H1 (cell line): Measurements from ENCODE around the gene PCSK4. TPM values are rescaled to one million over a fixed set of nuclear protein-coding genes. Genes with fewer than 3 reads are reported as not detected.

ENCODE experiments used
- CTCF ChIA-PET: fragments of 300-600 bp; sonication (Branson Sonifier 250); formaldehyde crosslinking; loops from one replicate; lab custom pipeline; 2021; ENCODE audit not compliant: partially characterized antibody; lab: Charles Lee
- POLR2A ChIA-PET: fragments of 300-600 bp; sonication (Branson Sonifier 250); formaldehyde crosslinking; loops from one replicate; lab custom pipeline; 2021; ENCODE audit warnings: inconsistent platforms; ENCODE audit not compliant: partially characterized antibody; lab: Charles Lee
- DNase-seq, 2 experiments: peaks; one replicate each; pipeline versions ENCODE4 v3.0.0 to v3.0.0-alpha.2; 2010 to 2022; ENCODE audit warnings: low spot score in 2 of 2, low read depth in 1 of 2, mixed read lengths in 1 of 2
- FAIRE-seq: peaks from 2 replicates; lab custom pipeline; 2011; peaks lifted over from hg19 to GRCh38; lab: Jason Lieb, UNC
- H2AFZ ChIP-seq: 2 replicates; pipeline ENCODE4 v1.8.1; 2012; ENCODE audit warnings: low read length, inconsistent platforms
- H2AK5ac ChIP-seq: 2 replicates; pipeline ENCODE4 v1.6.1; 2013; ENCODE audit warnings: low read depth, low read length
- H2BK120ac ChIP-seq: replicated peaks from 2 replicates; pipeline ENCODE3; 2013; ENCODE audit warnings: low read depth, low read length, inconsistent platforms
- H2BK12ac ChIP-seq: 2 replicates; pipeline ENCODE4 v1.6.1; 2013; ENCODE audit warnings: low read depth, low read length
- H2BK15ac ChIP-seq: 2 replicates; pipeline ENCODE4 v1.6.1; 2013; ENCODE audit warnings: low read length
- H2BK20ac ChIP-seq: 2 replicates; pipeline ENCODE4 v1.6.1; 2013; ENCODE audit warnings: low read length
- H2BK5ac ChIP-seq: 2 replicates; pipeline ENCODE4 v1.6.1; 2013; ENCODE audit warnings: low read depth, low read length
- H3K14ac ChIP-seq: 2 replicates; pipeline ENCODE4 v1.6.1; 2013; ENCODE audit warnings: inconsistent platforms; ENCODE audit not compliant: insufficient read length
- H3K18ac ChIP-seq: 2 replicates; pipeline ENCODE4 v1.6.1; 2013; ENCODE audit warnings: low read length; ENCODE audit errors: extremely low read depth
- H3K23ac ChIP-seq: 2 replicates; pipeline ENCODE4 v1.6.1; 2013; ENCODE audit warnings: inconsistent platforms; ENCODE audit not compliant: insufficient read length
- H3K23me2 ChIP-seq: 2 replicates; pipeline ENCODE4 v1.6.1; 2013; ENCODE audit warnings: low read depth, low read length
- H3K27ac ChIP-seq: 2 replicates; pipeline ENCODE4 v1.6.1; 2011; ENCODE audit warnings: low read depth, low read length, inconsistent platforms
- H3K27me3 ChIP-seq, 4 experiments: replicated peaks in 1 of 4; 1 replicate in 1 of 4; 2 replicates in 3 of 4; pipeline versions ENCODE4 v1.6.1 to v1.8.1; 2011 to 2013; ENCODE audit warnings: low read length in 3 of 4, mild to moderate bottlenecking in 3 of 4, inconsistent platforms in 2 of 4, mixed read lengths in 2 of 4, moderate library complexity in 1 of 4; ENCODE audit not compliant: control insufficient read depth in 3 of 4, insufficient read depth in 3 of 4; ENCODE audit errors: extremely low read depth in 1 of 4
- H3K36me3 ChIP-seq, 4 experiments: 2 replicates each; pipeline versions ENCODE4 v1.6.1 to v1.8.1; 2011 to 2013; ENCODE audit warnings: mild to moderate bottlenecking in 4 of 4, low read length in 3 of 4, moderate library complexity in 2 of 4, control low read depth in 1 of 4, inconsistent platforms in 1 of 4; ENCODE audit not compliant: insufficient read depth in 4 of 4, control insufficient read depth in 2 of 4
- H3K4ac ChIP-seq: replicated peaks from 2 replicates; pipeline ENCODE3; 2013; ENCODE audit warnings: low read length, low read depth, mixed read lengths, inconsistent platforms; ENCODE audit not compliant: insufficient read length
- H3K4me1 ChIP-seq, 4 experiments: replicated peaks in 1 of 4; 1 replicate in 1 of 4; 2 replicates in 3 of 4; pipeline versions ENCODE4 v1.6.1 to v1.8.1; 2011 to 2013; ENCODE audit warnings: low read length in 3 of 4, inconsistent platforms in 2 of 4, mixed read lengths in 1 of 4; ENCODE audit not compliant: insufficient read depth in 4 of 4, control insufficient read depth in 3 of 4
- H3K4me2 ChIP-seq, 2 experiments: 2 replicates each; pipeline versions ENCODE4 v1.6.1 to v1.8.1; 2011 to 2013; ENCODE audit warnings: low read depth in 2 of 2, low read length in 2 of 2, control low read depth in 1 of 2, inconsistent platforms in 1 of 2, mild to moderate bottlenecking in 1 of 2; ENCODE audit not compliant: insufficient read depth in 1 of 2
- H3K4me3 ChIP-seq, 4 experiments: fragments of 200-600, 300-600 bp in 1 of 4; sonication (generic), shearing (Covaris generic), sonication (Bioruptor Twin) in 1 of 4; 2 replicates each; pipeline versions ENCODE4 v1.5.1 to v1.8.1; 2011 to 2016; ENCODE audit warnings: low read length in 4 of 4, low read depth in 3 of 4, control low read depth in 2 of 4, inconsistent platforms in 2 of 4, mild to moderate bottlenecking in 2 of 4, mixed read lengths in 1 of 4, moderate library complexity in 1 of 4; ENCODE audit not compliant: insufficient read depth in 2 of 4; ENCODE audit errors: extremely low read depth in 1 of 4
- H3K56ac ChIP-seq: replicated peaks from 2 replicates; pipeline ENCODE3; 2013; ENCODE audit warnings: low read depth, mild to moderate bottlenecking, mixed read lengths, low read length, inconsistent platforms; ENCODE audit not compliant: insufficient read length
- H3K79me1 ChIP-seq: 2 replicates; pipeline ENCODE4 v1.6.1; 2013; ENCODE audit warnings: low read depth, low read length, control low read depth
- H3K79me2 ChIP-seq, 2 experiments: 2 replicates each; pipeline versions ENCODE4 v1.6.1 to v1.8.1; 2012 to 2013; ENCODE audit warnings: low read length in 2 of 2, mild to moderate bottlenecking in 2 of 2, inconsistent platforms in 1 of 2; ENCODE audit not compliant: insufficient read depth in 2 of 2, control insufficient read depth in 1 of 2
- H3K9ac ChIP-seq, 4 experiments: replicated peaks in 1 of 4; 1 replicate in 1 of 4; 2 replicates in 3 of 4; pipeline versions ENCODE4 v1.6.1 to v1.8.1; 2011 to 2013; ENCODE audit warnings: low read depth in 3 of 4, low read length in 3 of 4, control low read depth in 2 of 4, mild to moderate bottlenecking in 2 of 4, moderate library complexity in 2 of 4, inconsistent platforms in 1 of 4; ENCODE audit errors: extremely low read depth in 1 of 4
- H3K9me3 ChIP-seq, 2 experiments: 2 replicates each; pipeline versions ENCODE4 v1.6.1 to v1.8.1; 2012 to 2013; ENCODE audit warnings: mild to moderate bottlenecking in 2 of 2, moderate library complexity in 2 of 2, control low read depth in 1 of 2, inconsistent platforms in 1 of 2, low read depth in 1 of 2, low read length in 1 of 2, mixed read lengths in 1 of 2; ENCODE audit not compliant: insufficient read depth in 2 of 2
- H4K20me1 ChIP-seq, 2 experiments: replicated peaks in 1 of 2; 2 replicates each; pipeline versions ENCODE3 to v1.8.1; 2011 to 2013; ENCODE audit warnings: inconsistent platforms in 2 of 2, low read length in 2 of 2, mild to moderate bottlenecking in 1 of 2; ENCODE audit not compliant: insufficient read depth in 2 of 2, control insufficient read depth in 1 of 2
- H4K5ac ChIP-seq: 2 replicates; pipeline ENCODE4 v1.6.1; 2013; ENCODE audit warnings: low read length, low read depth, mixed read lengths, inconsistent platforms; ENCODE audit not compliant: insufficient read length
- H4K8ac ChIP-seq: 2 replicates; pipeline ENCODE4 v1.8.0; 2013; ENCODE audit warnings: mild to moderate bottlenecking, moderate library complexity, low read length, inconsistent platforms; ENCODE audit not compliant: insufficient read depth; ENCODE audit errors: extremely low read depth
- H4K91ac ChIP-seq: replicated peaks from 2 replicates; pipeline ENCODE3; 2013; ENCODE audit warnings: low read length, mixed read lengths, inconsistent platforms; ENCODE audit not compliant: insufficient read length
- ASH2L ChIP-seq: fragments of 200-600, 300-600 bp; sonication (generic); IDR thresholded peaks from one replicate; pipeline ENCODE4 v1.7.1; 2017; ENCODE audit warnings: low read length
- BCL11A ChIP-seq, 2 experiments: IDR thresholded peaks; one replicate each; pipeline ENCODE4 v1.6.1; 2011; ENCODE audit warnings: low read depth in 2 of 2, low read length in 2 of 2, mild to moderate bottlenecking in 2 of 2
- CEBPB ChIP-seq: IDR thresholded peaks from 2 replicates; pipeline ENCODE4 v1.6.1; 2012; ENCODE audit warnings: low read depth, low read length
- GABPA ChIP-seq: IDR thresholded peaks from 2 replicates; pipeline ENCODE4 v1.6.1; 2011; ENCODE audit warnings: mild to moderate bottlenecking, low read length, moderate library complexity, borderline replicate concordance; ENCODE audit not compliant: insufficient read depth
- HDAC2 ChIP-seq, 2 experiments: fragments of 300-600 bp in 1 of 2; sonication (generic) in 1 of 2; IDR thresholded peaks; 2 replicates each; pipeline ENCODE4 v1.6.1; 2011 to 2012; ENCODE audit warnings: low read depth in 2 of 2, low read length in 2 of 2, mild to moderate bottlenecking in 2 of 2, moderate library complexity in 2 of 2, borderline replicate concordance in 1 of 2, inconsistent platforms in 1 of 2
- KDM4A ChIP-seq: IDR thresholded peaks from one replicate; pipeline ENCODE4 v1.7.1; 2012; ENCODE audit warnings: low read depth, mild to moderate bottlenecking, moderate library complexity, low read length, inconsistent platforms; ENCODE audit not compliant: severe bottlenecking
- NRF1 ChIP-seq: IDR thresholded peaks from 2 replicates; pipeline ENCODE4 v1.6.1; 2011; ENCODE audit warnings: mild to moderate bottlenecking, low read depth, low read length, improper control_type of control experiment
- RAD21 ChIP-seq, 2 experiments: IDR thresholded peaks in 1 of 2; conservative IDR thresholded peaks in 1 of 2; 2 replicates each; pipeline ENCODE4 v1.6.1; 2011; ENCODE audit warnings: low read depth in 2 of 2, low read length in 2 of 2, improper control_type of control experiment in 1 of 2, inconsistent platforms in 1 of 2, mild to moderate bottlenecking in 1 of 2, moderate library complexity in 1 of 2
- RXRA ChIP-seq: IDR thresholded peaks from 2 replicates; pipeline ENCODE4 v1.6.1; 2011; ENCODE audit warnings: low read depth, mild to moderate bottlenecking, low read length, moderate library complexity; ENCODE audit not compliant: insufficient read depth
- SIX5 ChIP-seq: IDR thresholded peaks from 2 replicates; pipeline ENCODE4 v1.6.1; 2011; ENCODE audit warnings: mild to moderate bottlenecking, low read depth, low read length
- SP4 ChIP-seq: IDR thresholded peaks from 2 replicates; pipeline ENCODE4 v1.6.1; 2012; ENCODE audit warnings: low read length, inconsistent platforms
- SRF ChIP-seq: IDR thresholded peaks from 2 replicates; pipeline ENCODE4 v1.6.1; 2011; ENCODE audit warnings: mild to moderate bottlenecking, low read depth, low read length, moderate library complexity
- TAF7 ChIP-seq: optimal IDR thresholded peaks from 2 replicates; pipeline ENCODE3; 2011; ENCODE audit warnings: low read depth, mild to moderate bottlenecking, inconsistent platforms, low read length, moderate library complexity, borderline replicate concordance
- TBP ChIP-seq: IDR thresholded peaks from 2 replicates; pipeline ENCODE4 v1.6.1; 2011; ENCODE audit warnings: low read depth, low read length, improper control_type of control experiment
- WGBS, 2 experiments: shearing (Covaris generic) in 1 of 2; methylation state at CpG; one replicate each; pipeline versions ENCODE4 v1.1.6 to v1.1.7; 2013 to 2015; ENCODE audit warnings: low lambda C conversion rate in 2 of 2, mixed read lengths in 2 of 2, inconsistent platforms in 1 of 2, low coverage in 1 of 2, missing lambda C conversion rate in 1 of 2; ENCODE audit not compliant: insufficient replicate concordance in 2 of 2, insufficient coverage in 1 of 2, insufficient read length in 1 of 2; ENCODE audit errors: extremely low coverage in 1 of 2, missing lambda C conversion rate in 1 of 2; 5-methylcytosine and 5-hydroxymethylcytosine counted together
- polyA plus RNA-seq, 7 experiments: library from polyadenylated mRNA; depleted of rRNA in 3 of 7; stranded (reverse) in 5 of 7; unstranded in 2 of 7; fragments of >200 nt in 5 of 7; fragments of 200-250 nt in 2 of 7; gene quantifications; 1 replicate in 5 of 7; 2 replicates in 1 of 7; 4 replicates in 1 of 7; pipeline versions ENCODE4 v1.2.1 to v1.2.3, GENCODE V29; 2011 to 2013; ENCODE audit warnings: missing spikeins in 2 of 7, mixed read lengths in 2 of 7
- total RNA-seq: library from RNA; stranded (reverse); fragmentation: NEBNext Ultra II Directional; extraction: Animal tissue kit (Norgen Biotek cat#: 25700); gene quantifications from 2 replicates; pipeline ENCODE4 v1.2.1, GENCODE V29; 2021

The PCSK4 gene
- total and polyA plus RNA-seq, 2 of the 8 experiments (the other 6 are each of a cell fraction or from before 2014, with no cell fraction given), result 9.8 to 10.7 TPM

DNA sequence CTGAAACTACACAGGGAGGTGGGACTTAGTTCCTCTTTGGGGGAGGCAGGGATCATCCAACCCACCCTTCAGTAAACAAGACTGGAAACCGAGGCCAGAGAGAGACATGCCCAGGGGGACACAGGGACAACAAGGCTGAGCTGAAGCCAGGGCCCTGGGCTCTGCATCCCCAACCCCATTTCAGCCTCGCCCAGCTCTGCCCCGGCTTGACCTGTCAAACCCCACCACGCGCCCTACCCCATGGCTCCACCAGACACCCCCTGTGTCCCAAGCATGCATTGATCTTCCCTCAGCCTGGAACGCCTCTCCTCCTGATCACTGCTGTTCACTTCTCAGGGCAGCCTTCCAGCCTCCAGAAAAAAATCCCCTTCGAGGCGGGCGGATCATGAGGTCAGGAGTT is 42.2 kb downstream of the PCSK4 start:
- Histone ChIP-seq H3K4ac (no peak overlapping the region), H3K18ac (no peak overlapping the region), H3K23ac (no peak overlapping the region), H3K79me1 (no peaks in the 10 kb centered on the region), H3K4me1 (peaks cover 0 to 37% (median 23%) of the 10 kb centered on the region in 4 experiments; a peak in 6 of 7 replicates), H2BK20ac (no peak overlapping the region), H3K4me2 (no peak overlapping the region), H3K14ac (no peak overlapping the region), H3K23me2 (peaks cover 4% of the 10 kb centered on the region; the same call in 1 of the 2 replicates), H2BK15ac (no peak overlapping the region), H3K56ac (no peak overlapping the region), H4K8ac (no peak overlapping the region), H2AFZ (no peak overlapping the region), H3K9me3 (no peaks in the 10 kb centered on the region), H3K27ac (no peak overlapping the region), H3K79me2 (no peaks in the 10 kb centered on the region), H3K4me3 (no peak overlapping the region), H4K91ac (no peak overlapping the region), H4K20me1 (peaks cover 13 to 14% of the 10 kb centered on the region in 2 experiments), H2AK5ac (no peak overlapping the region), H3K9ac (no peak overlapping the region), H2BK12ac (no peak overlapping the region), H4K5ac (no peak overlapping the region), H2BK120ac (no peak overlapping the region), H2BK5ac (no peak overlapping the region), H3K27me3 (peaks cover 34 to 58% (median 52%) of the 10 kb centered on the region in 4 experiments), H3K36me3 (no peaks in the 10 kb centered on the region)
- ChIA-PET POLR2A (interaction anchor here (1.9 kb wide), 1 partner anchor 179 kb away, joined by 6 read pairs; the partner anchor contains the start of gene CIRBP), CTCF (interaction anchor here (0.6 to 1.3 kb wide), 4 partner anchors 12 to 34 kb away, joined by 3 to 6 read pairs (median 4); no protein-coding TSS in a partner anchor)
- FAIRE-seq, result no peak
- no peak for DNase-seq
- WGBS, 2 experiments, result 88% methylated on average over 9 of the region's 9 CpGs; no CpG with 5 or more reads in 1 of the 2 experiments
- no peak for TF ChIP-seq SRF
- TF ChIP-seq TAF7, result no peak
- TF ChIP-seq ASH2L, result no peak
- no peak for TF ChIP-seq HDAC2 (IDR thresholded peaks at IDR 0.05; ENCODE audit: borderline replicate concordance in 1 of 2, low read depth in 2 of 2, low read length in 2 of 2)
- TF ChIP-seq RAD21 (IDR thresholded peaks at IDR 0.05 in 1 of 2, conservative IDR thresholded peaks at IDR 0.05 in 1 of 2; ENCODE audit: low read depth in 2 of 2, low read length in 2 of 2), result no peak
- no peak for TF ChIP-seq GABPA
- no peak for TF ChIP-seq SIX5
- no peak for TF ChIP-seq SP4
- no peak for TF ChIP-seq KDM4A
- TF ChIP-seq NRF1, result no peak
- no peak for TF ChIP-seq TBP
- TF ChIP-seq CEBPB, result no peak
- no peak for TF ChIP-seq RXRA
- no peak for TF ChIP-seq BCL11A (IDR thresholded peaks at IDR 0.05; ENCODE audit: low read depth in 2 of 2, low read length in 2 of 2)
